HG02870 (cell line): ENCODE measurements around the gene TFG.
A peak's percentile ranks its signal among the peaks of the same experiment; 100 is the strongest.

Experiments used
- ATAC-seq: cut with Tn5 transposase; IDR thresholded peaks from one replicate; pipeline ENCODE4 v1.9.1; 2021; ENCODE audit warnings: mild to moderate bottlenecking, moderate library complexity; ENCODE audit not compliant: unreplicated experiment

Gene TFG

GRCh38 chr3:100703865-100704264 is 5.4 kb upstream of the TFG start:
- ATAC-seq, result no peak

DNA sequence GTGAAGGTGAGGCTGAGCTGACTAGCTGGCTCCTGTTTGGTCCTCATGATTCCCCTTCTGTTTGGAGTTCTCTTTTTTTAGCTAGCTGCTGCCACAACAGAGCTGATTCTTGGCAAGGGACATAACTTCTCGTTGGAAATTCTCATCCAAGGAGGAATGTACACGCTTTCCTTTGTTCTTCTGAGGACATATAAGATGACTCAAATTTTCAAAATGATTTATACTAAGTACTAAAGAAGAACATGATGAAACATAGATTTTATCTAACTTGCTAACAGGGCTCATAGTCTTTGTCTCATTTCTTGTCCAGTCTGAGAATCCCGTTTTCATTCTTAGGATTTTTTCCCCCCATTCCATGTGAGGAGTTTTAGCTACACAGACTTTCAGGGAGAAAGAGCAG is 2.9 kb upstream of the TFG start:
- ATAC-seq, result no peak

DNA sequence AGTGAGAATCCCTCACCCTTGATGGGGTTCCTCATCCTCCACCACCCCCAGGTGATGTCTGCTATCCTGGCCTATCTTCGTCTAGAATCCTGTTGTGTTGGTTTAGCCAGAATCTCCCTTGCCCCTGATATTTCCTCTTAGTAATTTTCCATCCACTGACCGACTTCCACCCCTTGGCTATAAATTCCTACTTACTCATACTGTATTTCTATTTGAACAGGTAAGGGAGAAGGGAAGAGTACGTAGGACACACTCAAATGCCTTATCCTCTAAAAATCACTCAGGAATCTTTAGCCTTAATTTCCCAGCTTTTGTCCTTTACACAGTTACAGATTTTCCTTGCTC is 678 bp upstream of the TFG start:
- no peak for ATAC-seq

DNA sequence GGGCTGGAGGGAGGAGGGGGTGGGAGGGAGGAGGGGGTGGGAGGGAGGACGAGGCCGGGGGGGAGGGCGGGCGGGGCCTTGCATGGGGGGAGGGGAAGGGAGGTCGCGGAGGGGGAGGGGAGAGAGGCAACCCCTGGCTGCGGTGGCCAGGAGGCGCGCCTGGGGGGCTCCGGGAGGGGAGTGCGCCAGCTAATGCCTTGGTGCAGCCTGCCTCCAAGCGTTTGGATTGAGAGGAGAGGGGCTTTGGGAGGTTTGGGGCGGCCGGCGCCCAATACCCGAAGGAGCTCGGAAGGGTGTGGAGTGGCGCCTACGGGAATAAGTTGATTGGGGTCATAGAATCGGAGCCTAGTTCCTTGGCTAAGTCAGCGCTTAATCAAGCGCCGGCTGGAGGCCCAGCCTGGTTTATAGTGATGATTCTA is 557 bp downstream of the TFG start:
- ATAC-seq, result no peak

DNA sequence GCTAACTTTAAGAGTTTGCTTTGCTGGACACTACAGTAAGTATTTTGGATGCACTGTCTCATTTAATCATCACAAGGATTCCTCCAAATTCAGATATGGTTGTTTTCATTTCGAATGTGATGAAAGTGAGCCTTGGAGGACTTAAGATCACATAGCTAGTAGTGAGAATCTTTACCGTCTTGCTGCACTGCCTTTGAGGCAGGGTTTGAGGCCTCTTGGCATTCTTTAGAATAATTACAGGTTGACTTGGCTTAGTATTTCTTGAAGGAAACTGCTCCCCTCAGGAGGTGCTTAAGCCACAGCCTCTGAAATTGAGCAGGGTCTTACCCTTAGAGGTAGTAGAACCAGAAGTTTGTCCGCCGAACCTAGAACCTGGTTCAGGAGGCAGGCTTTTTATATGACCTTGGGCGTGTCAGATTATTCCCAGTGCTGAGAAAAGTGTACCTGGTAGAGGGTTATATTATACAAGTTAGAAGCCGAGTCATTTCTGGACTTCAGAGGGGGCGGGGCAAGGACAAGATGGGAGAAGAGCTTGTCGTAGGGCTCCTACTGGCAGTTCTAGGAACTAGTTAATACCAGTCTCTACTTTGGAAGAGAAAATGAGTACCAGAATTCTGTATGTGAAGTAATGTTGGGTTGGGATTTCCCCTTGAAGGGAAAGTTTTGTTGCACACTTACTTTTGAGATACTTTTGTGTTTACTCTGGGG is 1.1 kb downstream of the TFG start:
- ATAC-seq, result peak; percentile 44

GRCh38 chr3:100715176-100715575 is 5.9 kb downstream of the TFG start:
- ATAC-seq, result no peak

GRCh38 chr3:100717063-100717462 is 7.8 kb downstream of the TFG start:
- no peak for ATAC-seq

- no peak for ATAC-seq
Measured at GRCh38 chr3:100717637-100718487, 8.6 kb downstream of the TFG start.

DNA sequence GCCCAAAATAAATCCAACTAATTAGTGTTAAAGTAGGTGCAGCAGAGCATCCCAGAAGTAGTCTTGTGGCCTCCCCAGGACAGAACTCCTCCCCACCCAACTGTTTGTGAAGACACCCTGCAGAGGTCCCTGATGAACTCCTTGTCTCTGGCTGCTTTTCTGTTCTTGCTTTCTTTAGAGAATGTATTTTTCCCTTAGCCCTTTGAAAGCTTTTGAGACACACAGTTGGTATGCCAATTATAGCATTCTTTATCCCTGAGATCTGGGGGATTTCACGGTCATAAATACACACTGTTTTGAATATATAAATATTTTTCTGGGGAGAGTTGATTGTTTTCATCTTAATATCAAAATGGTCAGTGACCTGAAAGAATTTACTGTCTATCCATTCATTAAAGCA is 9.8 kb downstream of the TFG start:
- ATAC-seq, result no peak

GRCh38 chr3:100720426-100720825 is 11.1 kb downstream of the TFG start:
- ATAC-seq, result no peak

DNA sequence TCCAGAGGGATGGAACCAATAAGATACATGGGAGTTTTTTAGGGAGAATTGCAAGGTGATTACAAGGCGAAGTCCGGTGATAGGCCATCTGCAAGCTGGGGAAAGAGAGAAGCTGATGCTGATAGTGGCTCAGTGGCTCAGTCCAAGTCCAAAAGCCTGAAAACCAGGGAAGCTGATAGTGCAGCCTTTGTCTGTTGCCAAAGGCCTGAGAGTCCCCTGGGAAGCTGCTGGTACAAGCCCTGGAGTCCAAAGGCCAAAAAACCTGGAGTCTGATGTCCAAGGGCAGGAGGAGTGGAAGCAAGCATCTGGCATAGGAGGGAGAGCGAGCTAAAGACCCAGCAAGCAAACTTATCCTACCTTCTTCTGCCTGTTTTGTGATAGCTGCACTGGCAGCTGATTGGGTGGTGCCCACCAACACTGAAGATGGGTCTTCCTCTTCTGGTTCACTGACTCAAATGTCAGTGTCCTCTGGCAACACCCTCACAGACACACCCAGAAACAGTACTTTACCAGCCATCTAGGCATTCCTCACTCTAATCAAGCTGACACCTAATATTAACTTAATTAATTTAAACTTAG is 16.7 kb downstream of the TFG start:
- no peak for ATAC-seq

DNA sequence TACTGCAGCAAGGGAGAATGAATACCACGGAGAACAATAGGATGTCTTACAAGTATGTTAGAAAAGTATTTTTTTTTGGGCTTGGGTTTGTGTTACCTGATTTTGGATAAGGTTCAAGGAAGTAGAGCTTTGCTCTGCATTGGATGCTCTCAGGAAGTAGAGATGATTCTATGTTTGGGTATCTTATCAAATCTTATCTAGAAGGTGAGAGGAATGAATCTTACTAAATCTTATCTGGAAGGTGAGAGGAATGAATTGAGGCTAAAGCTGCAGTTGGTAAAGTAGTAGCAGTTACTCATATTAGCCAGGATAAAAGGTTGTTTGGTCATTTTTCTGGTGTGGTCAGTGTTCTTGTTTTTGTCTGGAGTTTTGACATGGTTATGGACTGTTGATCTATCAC is 17.4 kb downstream of the TFG start:
- no peak for ATAC-seq

DNA sequence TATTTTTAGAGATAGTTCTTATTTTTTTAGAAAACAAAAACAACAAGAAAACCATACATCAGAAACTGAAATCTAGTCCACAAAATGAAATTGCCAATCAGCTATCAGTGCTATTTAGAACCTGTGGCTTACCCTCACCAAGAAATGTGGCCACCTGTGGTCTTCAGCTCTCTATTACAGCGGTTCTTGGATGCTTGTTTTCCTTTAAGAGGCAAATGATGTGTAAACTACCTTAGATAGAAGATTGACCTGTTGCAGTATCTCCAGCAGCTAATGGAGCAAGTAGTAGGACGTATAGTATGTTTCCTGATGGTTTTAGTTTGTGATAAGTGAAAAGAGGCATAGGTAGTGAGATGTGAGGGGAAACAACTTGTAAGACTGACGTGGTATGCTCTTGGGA is 21.2 kb downstream of the TFG start:
- ATAC-seq, result peak; percentile 77

- ATAC-seq, result no peak
Measured at GRCh38 chr3:100732435-100732834, 23.1 kb downstream of the TFG start.

DNA sequence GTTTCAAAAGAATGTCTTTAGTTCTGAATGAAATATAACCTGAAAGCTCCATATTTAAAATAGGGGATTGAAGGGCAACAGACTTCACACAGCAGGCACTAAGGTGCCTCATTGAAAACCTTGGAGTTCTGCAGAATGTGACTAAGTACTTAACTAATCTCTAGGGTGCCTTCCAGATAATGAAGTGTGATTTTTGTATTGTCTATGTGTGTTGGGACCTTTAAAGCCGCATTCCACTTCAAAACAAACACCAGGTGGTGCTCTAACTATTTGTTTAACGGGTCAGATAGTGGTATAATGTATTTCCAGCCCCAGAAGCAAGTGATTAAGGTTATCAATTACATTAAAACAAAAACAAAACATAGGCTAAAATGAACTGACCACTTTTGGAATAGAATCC is 28.0 kb downstream of the TFG start:
- ATAC-seq, result no peak

- no peak for ATAC-seq
Measured at GRCh38 chr3:100740207-100740606, 30.9 kb downstream of the TFG start.

DNA sequence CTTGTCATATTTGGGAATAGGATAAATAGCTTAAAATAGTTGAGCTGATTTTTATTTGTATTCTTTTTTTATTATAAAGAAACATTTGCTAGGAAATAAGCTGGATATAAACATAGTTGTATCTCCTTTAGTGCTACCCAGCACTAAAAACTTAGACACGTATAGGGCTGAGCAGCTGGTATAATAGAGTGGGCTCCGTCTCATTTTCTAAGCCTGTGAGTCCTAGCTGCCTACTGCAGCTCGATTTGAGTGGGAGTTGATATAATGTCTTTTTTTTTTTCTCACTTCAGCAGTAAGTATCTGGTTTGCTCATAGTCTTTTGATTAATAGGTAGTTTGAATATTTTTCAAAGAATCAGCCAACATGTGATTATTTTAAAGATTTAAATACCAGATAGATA is 34.2 kb downstream of the TFG start:
- ATAC-seq, result no peak

- no peak for ATAC-seq
Measured at GRCh38 chr3:100744671-100745070, 35.4 kb downstream of the TFG start.

DNA sequence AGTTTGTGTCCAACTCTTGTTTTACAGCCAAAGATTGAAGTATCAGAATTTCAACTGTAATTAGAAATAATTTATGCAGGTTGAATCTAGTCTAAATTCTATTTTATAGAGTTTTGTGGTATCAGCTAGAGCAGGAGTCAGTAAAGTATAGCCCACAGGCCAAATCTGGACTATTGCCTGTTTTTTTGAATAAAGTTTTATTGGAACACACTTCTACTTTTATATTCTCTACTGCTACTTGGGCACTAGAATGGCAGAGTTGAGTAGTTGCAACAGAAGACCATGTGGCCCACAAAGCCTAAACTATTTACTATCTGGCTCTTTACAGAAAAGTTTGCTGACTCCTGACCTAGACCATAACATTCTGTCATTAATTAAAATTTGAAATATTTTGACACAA is 36.3 kb downstream of the TFG start:
- ATAC-seq, result no peak

GRCh38 chr3:100746092-100746491 is 36.8 kb downstream of the TFG start:
- no peak for ATAC-seq

- no peak for ATAC-seq
Measured at GRCh38 chr3:100748220-100748619, 38.9 kb downstream of the TFG start.

GRCh38 chr3:100748967-100749366 is 39.7 kb downstream of the TFG start:
- no peak for ATAC-seq
